ENCODE data around the gene GFPT1. TPM values are rescaled to one million over a fixed set of nuclear protein-coding genes. Genes with fewer than 3 reads are reported as not detected.

The GFPT1 gene
- total and polyA plus RNA-seq, 2 experiments from 2014 or later = 60.8 to 62.0 TPM

GRCh38 chr2:69308338-69308737, 78.7 kb downstream of the GFPT1 start (continued):
- TF ChIP-seq ZNF462 (CRISPR knock-in tag; IDR thresholded peaks at IDR 0.05) (no peak), JUNB (IDR thresholded peaks at IDR 0.05; ENCODE audit: unreplicated experiment) (no peak), CTCF (conservative IDR thresholded peaks at IDR 0.05; ENCODE audit: low read depth in 2 of 2) (no peak), CREB1 (CRISPR knock-in tag; IDR thresholded peaks at IDR 0.05; ENCODE audit: low read depth) (no peak), EZH2 (IDR thresholded peaks at IDR 0.05; ENCODE audit: low read depth, unreplicated experiment) (no peak)

GRCh38 chr2:69307579-69308064, 79.4 kb downstream of the GFPT1 start:
- Histone ChIP-seq H2AFZ (peak overlapping the region; percentile 59; the same call in 1 of the 2 replicates), H3K79me2 (replicated peaks; ENCODE audit: insufficient read depth) (no peaks in the 10 kb centered on the region), H3F3A (replicated peaks; ENCODE audit: low read depth) (0 out of 2 replicates have a peak, but pooled peaks cover 2% of the 10 kb centered on the region), H4K20me1 (replicated peaks; ENCODE audit: insufficient read depth) (no peaks in the 10 kb centered on the region), H3K4me3 (peak overlapping the region; percentile 91), H3K9me2 (ENCODE audit: insufficient read depth) (no peaks in the 10 kb centered on the region), H3K36me3 (ENCODE audit: insufficient read depth) (no peaks in the 10 kb centered on the region), H3K27ac (ENCODE audit: low read depth) (no peak overlapping the region), H3K27me3 (ENCODE audit: insufficient read depth) (peaks cover 28% of the 10 kb centered on the region), H3K4me2 (peak overlapping the region; percentile 98), H3K4me1 (ENCODE audit: insufficient read depth) (peaks cover 6% of the 10 kb centered on the region; the same call in 1 of the 2 replicates)
- H3K36me3 Mint-ChIP-seq (ENCODE audit: low read depth) = no peaks in the 10 kb centered on the region; the same call in 2 of the 3 replicates
- peak overlapping the region; percentile 78 for H3K4me3 Mint-ChIP-seq
- peaks cover 3% of the 10 kb centered on the region for H3K9me3 Mint-ChIP-seq
- peaks cover 17% of the 10 kb centered on the region for H3K4me1 Mint-ChIP-seq
- TF ChIP-seq JUNB (IDR thresholded peaks at IDR 0.05; ENCODE audit: unreplicated experiment) = no peak
- no peak for TF ChIP-seq STAT1 (IDR thresholded peaks at IDR 0.05; ENCODE audit: unreplicated experiment)
- no peak for TF ChIP-seq REST (IDR thresholded peaks at IDR 0.05; ENCODE audit: unreplicated experiment)
- no peak for TF ChIP-seq EZH2 (IDR thresholded peaks at IDR 0.05; ENCODE audit: low read depth, unreplicated experiment)
- H3K27me3 Mint-ChIP-seq (ENCODE audit: insufficient read depth, low read depth, poor library complexity) = peaks cover 19% of the 10 kb centered on the region
- DNase-seq (ENCODE audit: low spot score) = no peak
- no peak; the same call in 2 of the 3 replicates for ATAC-seq
- no peak overlapping the region for H3K27ac Mint-ChIP-seq

All from GM23338 (cell line).